SK-N-SH (cell line): ENCODE results near the gene GJA8.
"Not testable (repeated sequence)": the region's sequence is repeated elsewhere in the genome, so short reads cannot be mapped to it uniquely, and the experiment has no call there.

Experiments
- CTCF ChIP-seq: fragments of 200-600 bp; sonication (generic); IDR thresholded peaks from 2 replicates; pipeline ENCODE4 v1.6.1; 2017; ENCODE audit warnings: antibody characterized with exemption, mild to moderate bottlenecking, moderate library complexity
- POLR2AphosphoS5 ChIP-seq: IDR thresholded peaks from 2 replicates; pipeline ENCODE4 v1.6.1; 2012; ENCODE audit warnings: low read depth, low read length
- TAF1 ChIP-seq: IDR thresholded peaks from 2 replicates; pipeline ENCODE4 v1.6.1; 2012; ENCODE audit warnings: low read depth, mild to moderate bottlenecking, low read length, moderate library complexity, borderline replicate concordance

DNA sequence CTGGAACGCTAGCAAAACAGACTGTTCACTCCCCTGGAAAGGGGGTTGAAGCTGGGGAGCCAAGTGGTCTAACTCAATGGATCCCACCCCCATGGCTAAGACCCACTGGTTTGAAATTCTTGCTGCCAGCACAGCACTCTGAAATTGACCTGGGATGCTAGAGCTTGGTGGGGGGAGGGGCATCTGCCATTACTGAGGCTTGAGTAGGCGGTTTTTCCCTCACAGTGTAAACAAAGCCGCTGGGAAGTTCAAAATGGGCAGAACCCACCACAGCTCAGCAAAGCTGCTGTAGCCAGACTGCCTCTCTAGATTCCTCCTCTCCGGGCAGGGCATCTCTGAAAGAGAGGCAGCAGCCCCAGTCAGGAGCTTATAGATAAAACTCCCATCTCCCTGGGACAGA lies 47.6 kb upstream of the GJA8 start:
- TF ChIP-seq TAF1, CTCF, POLR2AphosphoS5: not testable (repeated sequence)
